Measurements from ENCODE around the gene ABCB8.
"Not testable (repeated sequence)": the region's sequence is repeated elsewhere in the genome, so short reads cannot be mapped to it uniquely, and the experiment has no call there.

ABCB8 gene

GRCh38 chr7:151014950-151015349, 13.3 kb upstream of the ABCB8 start:
- TF ChIP-seq ZNF274 (IDR thresholded peaks at IDR 0.05; ENCODE audit: low read depth, low read length): no peak
- no peak overlapping the region for H3K4me3 ChIP-seq (ENCODE audit: low read length)

GRCh38 chr7:151015967-151016366, 12.3 kb upstream of the ABCB8 start:
- no peak for TF ChIP-seq ZNF274 (IDR thresholded peaks at IDR 0.05; ENCODE audit: low read depth, low read length)
- H3K4me3 ChIP-seq (ENCODE audit: low read length): no peak overlapping the region

- TF ChIP-seq ZNF274 (IDR thresholded peaks at IDR 0.05; ENCODE audit: low read depth, low read length): no peak
- H3K4me3 ChIP-seq (ENCODE audit: low read length): no peak overlapping the region
These were observed 11.7 kb upstream of the ABCB8 start for GRCh38 chr7:151016505-151016904.

GRCh38 chr7:151016942-151017341, 11.3 kb upstream of the ABCB8 start:
- TF ChIP-seq ZNF274 (IDR thresholded peaks at IDR 0.05; ENCODE audit: low read depth, low read length): no peak
- H3K4me3 ChIP-seq (ENCODE audit: low read length): no peak overlapping the region

- no peak for TF ChIP-seq ZNF274 (IDR thresholded peaks at IDR 0.05; ENCODE audit: low read depth, low read length)
- no peak overlapping the region for H3K4me3 ChIP-seq (ENCODE audit: low read length)
These were observed 10.8 kb upstream of the ABCB8 start for GRCh38 chr7:151017370-151017952.

- no peak overlapping the region for H3K4me3 ChIP-seq (ENCODE audit: low read length)
- no peak for TF ChIP-seq ZNF274 (IDR thresholded peaks at IDR 0.05; ENCODE audit: low read depth, low read length)
These were observed 10.3 kb upstream of the ABCB8 start for GRCh38 chr7:151017953-151018420.

GRCh38 chr7:151018421-151019129, 9.7 kb upstream of the ABCB8 start:
- no peak for TF ChIP-seq ZNF274 (IDR thresholded peaks at IDR 0.05; ENCODE audit: low read depth, low read length)
- no peak overlapping the region; the same call in 1 of the 2 replicates for H3K4me3 ChIP-seq (ENCODE audit: low read length)

- H3K4me3 ChIP-seq (ENCODE audit: low read length): no peak overlapping the region
- TF ChIP-seq ZNF274 (IDR thresholded peaks at IDR 0.05; ENCODE audit: low read depth, low read length): no peak
These were observed 9.2 kb upstream of the ABCB8 start for GRCh38 chr7:151019130-151019447.

GRCh38 chr7:151020231-151020630, 8.0 kb upstream of the ABCB8 start:
- TF ChIP-seq ZNF274 (IDR thresholded peaks at IDR 0.05; ENCODE audit: low read depth, low read length): no peak
- H3K4me3 ChIP-seq (ENCODE audit: low read length): no peak overlapping the region

GRCh38 chr7:151023232-151023631, 5.0 kb upstream of the ABCB8 start:
- TF ChIP-seq ZNF274 (IDR thresholded peaks at IDR 0.05; ENCODE audit: low read depth, low read length): no peak
- no peak overlapping the region for H3K4me3 ChIP-seq (ENCODE audit: low read length)

GRCh38 chr7:151024435-151025056, 3.7 kb upstream of the ABCB8 start, which contains the start of gene ATG9B:
ATG9B (minus strand) TSS chr7:151024494; CDS start chr7:151024423, 71 bp downstream.
- TF ChIP-seq ZNF274 (IDR thresholded peaks at IDR 0.05; ENCODE audit: low read depth, low read length): no peak
- H3K4me3 ChIP-seq (ENCODE audit: low read length): no peak within 1 kb of the TSS

- no peak for TF ChIP-seq ZNF274 (IDR thresholded peaks at IDR 0.05; ENCODE audit: low read depth, low read length)
- H3K4me3 ChIP-seq (ENCODE audit: low read length): no peak overlapping the region
These were observed 2.2 kb upstream of the ABCB8 start for GRCh38 chr7:151025924-151026671.

- not testable (repeated sequence) for H3K4me3 ChIP-seq (ENCODE audit: low read length)
These were observed 1.2 kb upstream of the ABCB8 start for GRCh38 chr7:151026771-151027727.

- peak overlapping the region; percentile 65; the same call in 1 of the 2 replicates for H3K4me3 ChIP-seq (ENCODE audit: low read length)
These were observed 521 bp upstream of the ABCB8 start for GRCh38 chr7:151027728-151028130.
